Neural progenitor cell (in vitro differentiated cells): ENCODE results near the gene PAX7. TPM values are rescaled to one million over a fixed set of nuclear protein-coding genes. Genes with fewer than 3 reads are reported as not detected.
A peak's percentile ranks its signal among the peaks of the same experiment; 100 is the strongest.

ENCODE experiments used
- DNase-seq: peaks from one replicate; pipeline ENCODE4 v3.0.0-alpha.2; 2016; ENCODE audit warnings: low spot score
- H2AFZ ChIP-seq: fragments of 200-600 bp; sonication (generic); replicated peaks from 2 replicates; pipeline ENCODE4 v1.6.1; 2016; ENCODE audit warnings: antibody characterized with exemption
- H3F3A ChIP-seq: fragments of 200-600 bp; sonication (generic); 2 replicates; pipeline ENCODE4 v1.6.1; 2016; ENCODE audit warnings: antibody characterized with exemption, low read depth
- H3K27ac ChIP-seq: fragments of 200-600 bp; sonication (generic); 2 replicates; pipeline ENCODE4 v1.5.1; 2016; ENCODE audit warnings: mild to moderate bottlenecking
- H3K27me3 ChIP-seq: fragments of 200-600 bp; sonication (generic); 2 replicates; pipeline ENCODE4 v1.6.1; 2016; ENCODE audit warnings: mild to moderate bottlenecking, moderate library complexity
- H3K36me3 ChIP-seq: fragments of 200-600 bp; sonication (generic); 2 replicates; pipeline ENCODE4 v1.5.1; 2016
- H3K4me1 ChIP-seq: fragments of 200-600 bp; sonication (generic); 2 replicates; pipeline ENCODE4 v1.6.1; 2016; ENCODE audit warnings: mixed run types
- H3K4me2 ChIP-seq: fragments of 200-600 bp; sonication (generic); 2 replicates; pipeline ENCODE4 v1.6.1; 2016
- H3K4me3 ChIP-seq: fragments of 200-600 bp; sonication (generic); 2 replicates; pipeline ENCODE4 v1.5.1; 2016
- H3K79me2 ChIP-seq: fragments of 200-600 bp; sonication (generic); 2 replicates; pipeline ENCODE4 v1.6.1; 2016; ENCODE audit warnings: low read depth
- H3K9ac ChIP-seq: fragments of 200-600 bp; sonication (generic); 2 replicates; pipeline ENCODE4 v1.6.1; 2016
- H3K9me3 ChIP-seq: fragments of 200-600 bp; sonication (generic); 2 replicates; pipeline ENCODE4 v1.5.1; 2016; ENCODE audit warnings: low read depth
- H4K20me1 ChIP-seq: fragments of 200-600 bp; sonication (generic); 2 replicates; pipeline ENCODE4 v1.6.1; 2016; ENCODE audit warnings: low read depth
- H3K27ac Mint-ChIP-seq: 3 replicates; pipeline ENCODE4 v1.8.0; 2021; ENCODE audit warnings: mixed read lengths
- H3K27me3 Mint-ChIP-seq: 2 replicates; pipeline ENCODE4 v1.8.0; 2022; ENCODE audit warnings: low read depth, mild to moderate bottlenecking, inconsistent platforms, moderate library complexity, mixed read lengths; ENCODE audit not compliant: insufficient read depth
- H3K36me3 Mint-ChIP-seq: 3 replicates; pipeline ENCODE4 v1.8.0; 2021; ENCODE audit warnings: mixed read lengths
- H3K4me1 Mint-ChIP-seq: 3 replicates; pipeline ENCODE4 v1.8.0; 2021; ENCODE audit warnings: mixed read lengths
- H3K4me3 Mint-ChIP-seq: 3 replicates; pipeline ENCODE4 v1.8.0; 2021; ENCODE audit warnings: mild to moderate bottlenecking, moderate library complexity, mixed read lengths
- H3K9me3 Mint-ChIP-seq: 3 replicates; pipeline ENCODE4 v1.8.0; 2020; ENCODE audit warnings: mixed read lengths
- EZH2 ChIP-seq: fragments of 200-600 bp; sonication (generic); IDR thresholded peaks from 2 replicates; pipeline ENCODE4 v1.6.1; 2017; ENCODE audit warnings: antibody characterized with exemption, mild to moderate bottlenecking, moderate library complexity
- EZH2phosphoT487 ChIP-seq: fragments of 200-600 bp; sonication (generic); IDR thresholded peaks from 2 replicates; pipeline ENCODE4 v1.6.1; 2017; ENCODE audit warnings: antibody characterized with exemption
- total RNA-seq: library from RNA; depleted of rRNA; stranded (reverse); fragments of >200 nt; gene quantifications from 2 replicates; pipeline ENCODE4 v1.2.3, GENCODE V29; 2015; ENCODE audit warnings: low replicate concordance
- TF ChIP-seq, protein P1 (sequence below): fragments of 200-600 bp; sonication (generic); IDR thresholded peaks from 2 replicates; pipeline ENCODE4 v1.5.1; 2017; ENCODE audit warnings: antibody characterized with exemption, mild to moderate bottlenecking

The PAX7 gene
- total RNA-seq, 1 donor from 2014 or later, result 0.06 TPM

DNA sequence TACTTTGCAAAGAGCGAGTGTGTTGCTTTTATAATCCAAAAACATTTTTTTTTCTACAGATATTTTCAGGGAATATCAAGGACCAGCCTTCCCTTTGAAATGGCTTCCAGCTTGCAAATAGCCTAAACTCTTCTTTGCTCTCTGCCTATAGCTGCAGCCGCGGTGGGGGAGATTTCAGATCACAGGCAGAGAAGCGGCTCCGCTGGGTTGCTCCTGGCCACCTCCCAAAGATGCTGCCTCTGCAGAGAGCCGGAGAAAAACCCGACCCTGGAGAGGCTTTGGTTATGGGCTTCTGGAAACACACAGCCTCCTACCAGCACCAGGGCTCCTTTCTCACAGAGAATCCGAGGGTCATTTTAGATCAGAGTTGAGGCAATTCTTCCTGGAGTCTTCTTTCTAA, 18.6 kb upstream of the PAX7 start:
- Mint-ChIP-seq H3K4me1 (peaks cover 8% of the 10 kb centered on the region), H3K27me3 (peaks cover 18% of the 10 kb centered on the region), H3K9me3 (no peaks in the 10 kb centered on the region), H3K27ac (no peak overlapping the region), H3K4me3 (no peak overlapping the region), H3K36me3 (no peaks in the 10 kb centered on the region)
- peaks cover 92% of the 10 kb centered on the region for H3K27me3 ChIP-seq
- H3K4me3 ChIP-seq, result no peak overlapping the region
- H2AFZ ChIP-seq, result no peak overlapping the region
- H3K27ac ChIP-seq, result no peak overlapping the region
- H3K9ac ChIP-seq, result no peak overlapping the region
- no peaks in the 10 kb centered on the region for H4K20me1 ChIP-seq
- peak overlapping the region; percentile 24 for H3K4me2 ChIP-seq
- peaks cover 13% of the 10 kb centered on the region for H3F3A ChIP-seq
- H3K36me3 ChIP-seq, result no peaks in the 10 kb centered on the region
- peaks cover 11% of the 10 kb centered on the region for H3K4me1 ChIP-seq
- H3K9me3 ChIP-seq, result no peaks in the 10 kb centered on the region
- TF ChIP-seq EZH2 (no peak), EZH2phosphoT487 (no peak)
- TF ChIP-seq, protein P1, sequence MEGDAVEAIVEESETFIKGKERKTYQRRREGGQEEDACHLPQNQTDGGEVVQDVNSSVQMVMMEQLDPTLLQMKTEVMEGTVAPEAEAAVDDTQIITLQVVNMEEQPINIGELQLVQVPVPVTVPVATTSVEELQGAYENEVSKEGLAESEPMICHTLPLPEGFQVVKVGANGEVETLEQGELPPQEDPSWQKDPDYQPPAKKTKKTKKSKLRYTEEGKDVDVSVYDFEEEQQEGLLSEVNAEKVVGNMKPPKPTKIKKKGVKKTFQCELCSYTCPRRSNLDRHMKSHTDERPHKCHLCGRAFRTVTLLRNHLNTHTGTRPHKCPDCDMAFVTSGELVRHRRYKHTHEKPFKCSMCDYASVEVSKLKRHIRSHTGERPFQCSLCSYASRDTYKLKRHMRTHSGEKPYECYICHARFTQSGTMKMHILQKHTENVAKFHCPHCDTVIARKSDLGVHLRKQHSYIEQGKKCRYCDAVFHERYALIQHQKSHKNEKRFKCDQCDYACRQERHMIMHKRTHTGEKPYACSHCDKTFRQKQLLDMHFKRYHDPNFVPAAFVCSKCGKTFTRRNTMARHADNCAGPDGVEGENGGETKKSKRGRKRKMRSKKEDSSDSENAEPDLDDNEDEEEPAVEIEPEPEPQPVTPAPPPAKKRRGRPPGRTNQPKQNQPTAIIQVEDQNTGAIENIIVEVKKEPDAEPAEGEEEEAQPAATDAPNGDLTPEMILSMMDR, result no peak
- H3K79me2 ChIP-seq, result no peaks in the 10 kb centered on the region
- no peak for DNase-seq

DNA sequence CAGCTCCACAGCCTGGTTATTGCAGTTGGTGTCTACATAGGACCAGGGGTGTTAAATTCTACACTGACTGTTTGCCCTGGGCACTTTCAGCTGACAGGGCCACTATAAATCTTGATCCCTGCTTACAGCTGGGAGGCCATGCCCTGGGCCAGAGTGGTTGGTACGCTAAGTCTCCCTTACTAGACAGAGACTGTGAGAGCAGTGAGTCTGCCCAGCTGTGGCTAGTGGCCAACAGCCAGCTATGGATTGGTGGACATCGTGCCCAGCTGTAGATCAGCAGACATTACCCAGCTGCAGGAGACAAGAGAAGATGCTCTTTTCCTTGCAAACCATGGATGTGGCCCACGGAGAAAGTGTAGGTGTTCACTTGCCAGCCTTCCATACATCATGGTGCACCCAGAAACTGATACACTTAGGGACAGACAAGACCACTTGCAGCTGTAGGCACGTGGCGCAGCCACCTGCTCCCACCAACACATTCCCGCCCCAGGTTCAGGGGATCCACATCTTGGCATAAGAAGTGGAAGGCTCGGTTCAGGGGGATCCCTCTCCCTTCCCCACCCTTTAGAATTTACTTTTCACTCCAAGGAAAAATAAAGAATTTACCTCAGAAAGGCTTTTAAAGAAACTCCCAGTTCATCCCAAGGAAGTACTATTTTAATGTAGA, 16.4 kb upstream of the PAX7 start:
- no peaks in the 10 kb centered on the region for H3K36me3 Mint-ChIP-seq
- H3K27me3 ChIP-seq, result peaks cover 100% of the 10 kb centered on the region

DNA sequence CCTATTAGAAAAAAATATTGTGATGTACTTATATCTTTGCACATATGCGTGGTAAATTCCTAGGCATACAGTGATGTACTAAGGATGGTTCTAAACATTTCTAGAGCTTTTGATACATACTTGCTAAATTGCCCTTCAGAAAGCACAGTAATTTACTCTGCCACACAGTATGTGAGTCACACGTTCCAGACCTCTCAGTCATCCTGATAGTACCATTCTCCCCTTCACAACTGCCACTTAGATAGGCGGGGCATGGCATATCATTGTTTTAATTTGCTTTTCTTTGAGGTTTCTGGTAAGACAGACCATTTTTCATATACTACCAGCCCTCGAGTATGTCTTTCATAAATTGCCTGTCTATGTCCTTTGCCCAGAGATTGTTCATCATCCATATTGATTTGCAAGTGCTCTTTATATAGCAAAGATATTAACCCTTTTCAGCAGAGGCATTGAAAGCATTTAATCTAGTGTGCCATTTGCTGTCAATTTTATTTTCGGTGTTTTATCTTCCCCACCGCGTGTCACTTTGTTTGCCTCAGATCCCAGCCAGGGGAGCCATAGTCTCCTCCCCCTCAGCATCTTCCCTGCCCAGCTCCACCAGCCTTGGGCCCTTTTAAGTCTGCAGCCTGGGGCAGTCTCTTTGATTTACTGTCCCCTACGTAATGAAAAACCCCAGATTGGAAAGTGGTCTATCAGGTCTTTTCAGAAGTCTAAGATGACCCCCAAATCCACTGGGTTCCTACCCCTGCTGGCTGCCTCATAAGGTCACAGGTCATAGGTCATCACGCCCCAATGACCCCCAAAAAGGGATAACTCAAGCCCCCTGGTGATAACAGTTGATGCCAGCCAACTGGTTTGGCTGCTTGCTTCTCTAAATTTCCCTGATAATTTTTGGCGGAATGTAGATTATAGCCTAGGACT, 11.8 kb upstream of the PAX7 start:
- Mint-ChIP-seq H3K4me1 (peaks cover 15% of the 10 kb centered on the region), H3K36me3 (no peaks in the 10 kb centered on the region), H3K4me3 (no peak overlapping the region), H3K27ac (no peak overlapping the region), H3K9me3 (no peaks in the 10 kb centered on the region), H3K27me3 (peaks cover 13% of the 10 kb centered on the region)
- Histone ChIP-seq H3K4me3 (no peak overlapping the region), H3K79me2 (no peaks in the 10 kb centered on the region), H3K27ac (no peak overlapping the region), H3K9me3 (no peaks in the 10 kb centered on the region), H3K4me2 (no peak overlapping the region), H3K36me3 (no peaks in the 10 kb centered on the region), H2AFZ (no peak overlapping the region), H4K20me1 (peaks cover 4% of the 10 kb centered on the region), H3F3A (peaks cover 8% of the 10 kb centered on the region), H3K27me3 (peaks cover 100% of the 10 kb centered on the region), H3K4me1 (peaks cover 8% of the 10 kb centered on the region), H3K9ac (no peak overlapping the region)
- TF ChIP-seq, protein P1, result no peak
- TF ChIP-seq EZH2phosphoT487, result peak; percentile 44
- DNase-seq, result peak; percentile 59

More for the DNA sequence above, 16.4 kb upstream of the PAX7 start:
- no peak overlapping the region for H3K4me3 Mint-ChIP-seq
- Histone ChIP-seq H4K20me1 (no peaks in the 10 kb centered on the region), H3K4me3 (no peak overlapping the region), H3K9ac (no peak overlapping the region), H3K36me3 (no peaks in the 10 kb centered on the region), H3F3A (peaks cover 19% of the 10 kb centered on the region), H3K4me1 (peaks cover 15% of the 10 kb centered on the region), H2AFZ (no peak overlapping the region), H3K9me3 (no peaks in the 10 kb centered on the region), H3K4me2 (no peak overlapping the region), H3K79me2 (no peaks in the 10 kb centered on the region), H3K27ac (no peak overlapping the region)
- no peak for DNase-seq
- H3K9me3 Mint-ChIP-seq, result no peaks in the 10 kb centered on the region
- peak overlapping the region; percentile 37 for H3K27ac Mint-ChIP-seq
- peaks cover 9% of the 10 kb centered on the region for H3K27me3 Mint-ChIP-seq
- no peak for TF ChIP-seq EZH2phosphoT487
- TF ChIP-seq EZH2, result no peak
- TF ChIP-seq, protein P1, result no peak
- H3K4me1 Mint-ChIP-seq, result peaks cover 14% of the 10 kb centered on the region
